Epidermal melanocyte (primary cell): ENCODE data around the gene ZFAND2A.
"Not testable (repeated sequence)": the region's sequence is repeated elsewhere in the genome, so short reads cannot be mapped to it uniquely, and the experiment has no call there.

ENCODE experiments used
- DNase-seq: peaks from one replicate; pipeline ENCODE4 v3.0.0; 2011; ENCODE audit warnings: low spot score; ENCODE audit not compliant: insufficient read length

Gene ZFAND2A

DNA sequence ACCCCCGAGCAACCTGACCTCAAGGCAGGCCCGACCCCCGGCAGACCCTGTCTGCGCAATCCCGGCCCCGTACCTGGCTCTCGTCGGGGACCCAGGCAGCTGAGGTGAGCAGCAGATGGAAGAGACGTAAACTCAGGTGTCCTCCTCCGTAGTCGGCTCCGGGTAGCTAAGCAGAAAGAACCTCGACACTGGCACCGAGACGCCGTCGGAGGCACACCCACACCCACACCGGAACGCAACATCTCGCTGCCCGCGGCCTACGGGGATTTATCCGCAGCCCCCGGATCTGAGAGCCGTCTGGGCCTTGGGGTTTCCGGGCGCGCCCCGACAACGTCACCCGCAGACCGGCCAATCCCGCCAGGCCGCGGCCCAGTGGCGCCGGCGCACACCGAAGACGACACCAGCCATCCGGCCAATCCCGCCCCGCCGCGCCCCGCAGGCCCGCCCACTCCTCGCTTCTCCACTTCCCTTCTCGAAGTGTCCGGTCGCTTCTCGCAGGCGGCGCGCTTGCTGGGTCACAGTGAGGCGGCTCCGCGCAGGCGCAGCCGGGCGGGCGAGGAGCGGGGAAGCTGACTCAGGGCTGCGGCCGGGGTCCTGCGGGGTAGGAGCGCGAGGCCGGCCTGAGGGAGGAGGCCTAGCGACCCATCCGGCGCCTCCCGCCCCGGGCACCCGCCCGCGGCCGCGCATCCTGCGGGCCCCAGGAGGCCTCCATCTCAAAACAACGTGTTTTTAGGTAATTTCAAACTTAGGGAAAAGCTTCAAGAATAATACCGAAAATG lies at the start of gene ZFAND2A:
ZFAND2A (minus strand) TSS at position 306 of the 779 bp plus-strand sequence. CDS start 1,984 bp downstream, outside the sequence.
- DNase-seq, result peak; percentile 99

GRCh38 chr7:1209097-1209496 lies 49.1 kb upstream of the ZFAND2A start:
- DNase-seq, result no peak

DNA sequence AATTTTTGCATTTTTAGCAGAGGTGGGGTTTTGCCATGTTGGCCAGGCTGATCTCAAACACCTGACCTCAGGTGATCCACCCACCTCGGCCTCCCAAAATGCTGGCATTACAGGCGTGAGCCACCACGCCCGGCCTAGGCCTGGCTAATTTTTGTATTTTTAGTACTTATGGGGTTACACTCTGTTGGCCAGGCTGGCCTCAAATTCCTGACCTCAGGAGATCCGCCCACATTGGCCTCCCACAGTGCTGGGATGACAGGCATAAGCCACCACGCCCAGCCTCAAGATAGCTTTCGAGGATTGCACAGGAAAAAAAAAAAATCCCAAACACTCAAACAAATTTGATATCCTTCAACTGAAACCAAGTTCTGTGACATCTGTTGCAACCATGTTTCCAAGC lies 45.7 kb upstream of the ZFAND2A start:
- not testable (repeated sequence) for DNase-seq

DNA sequence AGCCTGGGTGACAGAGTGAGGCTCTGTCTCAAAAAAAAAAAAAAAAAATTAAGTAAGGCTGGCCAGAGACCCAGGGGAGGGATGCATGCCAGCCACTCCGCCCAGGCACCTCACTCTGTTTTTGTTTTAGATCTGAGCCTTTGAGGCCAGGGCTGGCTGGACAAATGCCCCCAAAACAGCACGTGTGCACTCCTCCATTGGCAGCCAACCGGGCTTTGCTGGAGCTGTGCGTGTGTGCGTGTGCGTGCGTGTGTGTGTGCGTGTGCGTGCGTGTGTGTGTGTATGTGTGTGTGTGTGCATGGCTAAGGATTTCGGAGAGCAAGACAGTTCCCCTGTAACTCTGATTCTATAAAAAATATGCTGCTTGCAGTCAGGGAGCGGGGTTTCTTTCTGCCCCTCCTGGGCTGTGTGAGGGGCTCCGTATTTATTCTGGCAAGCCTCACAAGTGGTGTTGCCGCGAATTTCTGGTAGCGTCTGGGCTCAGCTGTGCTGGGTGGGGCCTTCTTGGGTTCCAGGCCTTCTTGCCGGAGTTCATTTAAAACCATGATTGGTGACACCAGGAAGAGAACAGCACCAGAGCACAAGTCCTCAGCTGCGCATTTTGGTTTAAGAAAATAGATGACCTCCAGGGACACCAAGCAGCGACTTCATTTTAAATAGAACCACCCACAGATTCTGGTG lies 44.6 kb upstream of the ZFAND2A start:
- DNase-seq, result no peak

GRCh38 chr7:1202914-1203313 lies 42.9 kb upstream of the ZFAND2A start:
- not testable (repeated sequence) for DNase-seq

DNA sequence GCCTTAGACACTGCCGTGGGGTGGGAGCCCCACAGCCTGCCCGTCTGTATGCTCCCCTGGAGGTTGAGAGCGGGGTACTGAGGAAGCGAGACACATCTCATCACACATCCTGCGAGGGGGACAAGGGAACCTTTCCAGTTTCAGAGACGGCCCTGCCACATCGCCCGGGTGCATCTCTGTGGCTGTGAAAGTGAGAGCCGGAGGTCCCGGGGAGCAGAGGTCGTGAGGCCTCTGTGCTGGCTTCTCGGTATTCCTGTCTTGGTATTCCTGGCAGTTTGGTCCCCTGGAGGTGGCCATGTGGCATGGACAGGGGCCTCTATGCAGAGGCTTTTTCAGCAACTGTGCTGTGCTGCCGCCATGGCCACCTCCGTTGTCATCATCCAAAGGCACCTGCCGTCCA lies 41.9 kb upstream of the ZFAND2A start:
- DNase-seq, result no peak

GRCh38 chr7:1200045-1200444 lies 40.0 kb upstream of the ZFAND2A start:
- no peak for DNase-seq

GRCh38 chr7:1197997-1198625 lies 38.1 kb upstream of the ZFAND2A start:
- DNase-seq, result peak; percentile 68

- no peak for DNase-seq
Measured at GRCh38 chr7:1196950-1197349, 37.0 kb upstream of the ZFAND2A start.

DNA sequence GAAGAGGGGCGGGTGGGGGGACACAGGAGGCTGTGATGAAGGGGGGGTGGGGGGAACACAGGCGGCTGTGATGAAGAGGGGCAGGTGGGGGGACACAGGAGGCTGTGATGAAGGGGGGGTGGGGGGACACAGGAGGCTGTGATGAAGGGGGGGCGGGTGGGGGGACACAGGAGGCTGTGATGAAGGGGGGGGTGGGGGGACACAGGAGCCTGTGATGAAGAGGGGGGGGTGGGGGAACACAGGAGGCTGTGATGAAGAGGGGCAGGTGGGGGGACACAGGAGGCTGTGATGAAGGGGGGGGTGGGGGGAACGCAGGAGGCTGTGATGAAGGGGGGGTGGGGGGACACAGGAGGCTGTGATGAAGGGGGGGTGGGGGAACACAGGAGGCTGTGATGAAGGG lies 36.4 kb upstream of the ZFAND2A start:
- not testable (repeated sequence) for DNase-seq

DNA sequence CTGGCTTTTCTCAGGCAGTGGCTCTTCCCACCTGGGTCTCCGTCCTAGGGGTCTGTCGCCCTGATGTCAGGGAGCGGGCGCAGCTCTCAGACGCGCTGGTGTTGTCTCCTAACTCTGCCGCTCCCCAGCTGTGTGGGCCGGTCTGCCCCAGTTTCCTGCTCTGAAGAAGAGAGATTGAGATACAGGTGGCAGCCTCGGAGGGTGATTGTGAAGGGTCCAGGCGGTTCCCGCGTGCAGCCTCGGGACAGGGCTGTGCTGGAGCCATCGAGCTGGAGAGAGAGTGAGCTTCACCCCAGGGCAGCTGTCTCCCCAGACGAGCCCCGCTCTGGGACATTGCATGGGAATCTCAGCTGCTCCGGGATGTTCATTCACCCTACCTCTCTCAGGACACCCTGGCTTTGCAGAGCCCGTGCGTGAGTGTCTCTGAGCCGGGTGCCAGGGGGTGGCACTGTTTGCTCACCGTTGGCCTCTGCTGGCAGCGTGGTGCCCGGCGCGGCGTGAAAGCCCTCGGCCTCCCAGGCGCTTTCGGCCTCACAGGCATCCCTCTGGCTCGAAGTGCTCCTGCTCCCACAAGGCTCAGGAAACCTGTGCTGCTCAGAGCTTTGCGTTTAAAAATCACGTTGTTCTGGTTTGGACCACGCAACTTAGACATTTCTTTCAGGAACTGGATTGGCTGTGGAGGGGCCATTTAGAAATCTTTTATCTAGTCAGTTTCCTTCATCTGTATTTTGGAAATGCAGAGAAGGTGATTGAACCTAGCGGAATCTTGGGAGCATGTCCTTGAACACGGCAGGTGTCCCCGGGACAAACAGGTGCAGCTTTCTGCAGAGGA lies 33.8 kb upstream of the ZFAND2A start:
- no peak for DNase-seq

GRCh38 chr7:1192171-1192676 lies 32.2 kb upstream of the ZFAND2A start:
- DNase-seq, result no peak

DNA sequence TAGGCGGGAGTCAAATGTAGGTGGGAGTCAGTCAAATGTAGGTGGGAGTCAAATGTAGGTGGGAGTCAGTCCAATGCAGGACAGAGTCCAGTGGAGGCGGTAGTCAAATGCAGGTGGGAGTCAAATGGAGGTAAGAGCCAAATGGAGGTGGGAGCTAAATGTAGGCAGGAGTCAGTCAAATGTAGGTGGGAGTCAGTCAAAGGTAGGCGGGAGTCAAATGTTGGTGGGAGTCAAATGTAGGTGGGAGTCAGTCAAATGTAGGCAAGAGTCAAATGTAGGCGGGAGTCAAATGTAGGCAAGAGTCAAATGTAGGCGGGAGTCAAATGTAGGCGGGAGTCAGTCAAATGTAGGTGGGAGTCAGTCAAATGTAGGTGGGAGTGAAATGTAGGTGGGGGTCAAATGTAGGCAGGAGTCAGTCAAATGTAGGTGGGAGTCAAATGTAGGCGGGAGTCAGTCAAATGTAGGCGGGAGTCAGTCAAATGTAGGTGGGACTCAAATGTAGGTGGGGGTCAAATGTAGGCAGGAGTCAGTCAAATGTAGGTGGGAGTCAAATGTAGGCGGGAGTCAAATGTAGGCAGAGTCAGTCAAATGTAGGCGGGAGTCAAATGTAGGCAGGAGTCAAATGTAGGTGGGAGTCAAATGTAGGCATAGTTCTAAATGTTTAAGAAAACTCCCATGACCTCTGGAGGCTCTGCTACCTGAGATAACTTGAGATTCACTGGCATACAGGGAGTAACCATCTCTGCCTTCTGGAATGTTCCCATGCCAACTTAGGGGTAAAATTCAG lies 30.2 kb upstream of the ZFAND2A start:
- DNase-seq, result no peak

- no peak for DNase-seq
Measured at GRCh38 chr7:1188720-1189294, 28.8 kb upstream of the ZFAND2A start.

DNA sequence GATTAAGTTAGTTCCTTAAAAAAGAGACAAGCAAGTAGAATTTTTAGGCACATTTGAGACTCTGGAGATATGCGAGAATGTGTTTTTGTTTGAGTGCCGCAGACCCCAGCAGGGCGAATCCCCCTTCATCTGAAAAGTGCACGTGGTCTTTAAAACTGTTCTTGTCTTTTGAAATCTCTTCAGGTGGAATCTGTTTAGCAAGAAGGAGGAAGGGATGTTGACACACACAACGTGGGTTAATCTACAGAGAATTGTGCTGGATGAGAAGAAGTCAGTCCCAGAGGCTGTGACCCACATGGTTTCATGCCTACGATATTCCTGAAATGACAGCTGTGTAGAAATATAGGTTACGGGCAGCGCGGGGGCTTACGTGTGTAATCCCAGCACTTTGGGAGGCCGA lies 27.1 kb upstream of the ZFAND2A start:
- no peak for DNase-seq

DNA sequence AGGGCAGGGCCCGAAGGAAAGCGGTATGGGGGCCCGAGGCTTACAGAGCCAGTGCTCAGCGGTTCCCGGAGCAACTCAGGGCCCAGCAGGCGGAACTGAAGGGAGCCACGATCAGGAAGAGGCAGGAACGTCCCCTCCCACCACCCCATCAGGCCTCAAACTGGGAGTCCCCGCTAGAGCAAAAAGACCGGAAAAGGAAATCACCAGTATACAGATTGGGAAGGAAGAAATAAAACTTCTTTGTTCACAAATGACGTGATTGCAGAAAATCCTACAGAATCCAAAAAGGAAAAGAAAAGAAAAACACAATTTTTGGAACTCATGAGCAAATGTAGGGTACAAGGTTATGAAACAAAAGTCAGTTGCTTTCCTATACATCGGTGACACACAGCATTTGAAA lies 21.6 kb upstream of the ZFAND2A start:
- no peak for DNase-seq

GRCh38 chr7:1181031-1181430 lies 21.0 kb upstream of the ZFAND2A start:
- DNase-seq, result no peak

- DNase-seq, result no peak
Measured at GRCh38 chr7:1176891-1177373, 16.9 kb upstream of the ZFAND2A start.

GRCh38 chr7:1175967-1176851 lies 16.2 kb upstream of the ZFAND2A start:
- DNase-seq, result peak; percentile 72
